Tibial nerve (tissue), 4 donors: Measurements from ENCODE around the gene ARMH1.
A peak's percentile ranks its signal among the peaks of the same experiment; 100 is the strongest.

Source experiments
- EP300 ChIP-seq, 2 donors: sonication (generic); formaldehyde crosslinking; IDR thresholded peaks; one replicate each; pipeline ENCODE4 v1.6.1; 2017; ENCODE audit warnings: antibody characterized with exemption in 2 of 2, mild to moderate bottlenecking in 1 of 2
- TF ChIP-seq, protein P1 (sequence below), 5 experiments: fragments of 200-600 bp in 3 of 5; fragments of 450-650 bp in 2 of 5; sonication (generic) in 3 of 5; IDR thresholded peaks; one replicate each; pipeline ENCODE4 v1.5.1; 2016 to 2019; ENCODE audit warnings: antibody characterized with exemption in 5 of 5, mild to moderate bottlenecking in 3 of 5, moderate library complexity in 2 of 5

DNA sequence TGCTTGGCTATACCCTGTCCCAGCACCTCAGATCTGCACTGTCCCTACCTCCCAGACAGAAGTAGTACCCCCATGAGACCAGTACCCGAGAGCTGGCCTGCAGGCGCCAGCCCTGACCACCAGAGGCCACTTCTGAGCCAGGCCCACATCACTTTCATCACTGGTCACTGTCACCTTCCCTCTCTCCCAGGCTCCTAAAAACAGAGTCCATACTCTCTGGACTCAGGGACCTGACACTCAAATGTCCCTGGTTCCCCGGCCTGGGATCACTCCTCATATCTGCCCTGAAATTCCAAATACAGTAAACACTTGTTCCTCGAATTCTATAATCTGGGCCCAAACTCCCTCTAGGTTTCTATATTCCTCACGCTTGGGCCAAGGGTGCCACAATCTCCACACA is 18.9 kb upstream of the ARMH1 start:
- no peak for TF ChIP-seq EP300 (IDR thresholded peaks at IDR 0.05)
- TF ChIP-seq, protein P1, sequence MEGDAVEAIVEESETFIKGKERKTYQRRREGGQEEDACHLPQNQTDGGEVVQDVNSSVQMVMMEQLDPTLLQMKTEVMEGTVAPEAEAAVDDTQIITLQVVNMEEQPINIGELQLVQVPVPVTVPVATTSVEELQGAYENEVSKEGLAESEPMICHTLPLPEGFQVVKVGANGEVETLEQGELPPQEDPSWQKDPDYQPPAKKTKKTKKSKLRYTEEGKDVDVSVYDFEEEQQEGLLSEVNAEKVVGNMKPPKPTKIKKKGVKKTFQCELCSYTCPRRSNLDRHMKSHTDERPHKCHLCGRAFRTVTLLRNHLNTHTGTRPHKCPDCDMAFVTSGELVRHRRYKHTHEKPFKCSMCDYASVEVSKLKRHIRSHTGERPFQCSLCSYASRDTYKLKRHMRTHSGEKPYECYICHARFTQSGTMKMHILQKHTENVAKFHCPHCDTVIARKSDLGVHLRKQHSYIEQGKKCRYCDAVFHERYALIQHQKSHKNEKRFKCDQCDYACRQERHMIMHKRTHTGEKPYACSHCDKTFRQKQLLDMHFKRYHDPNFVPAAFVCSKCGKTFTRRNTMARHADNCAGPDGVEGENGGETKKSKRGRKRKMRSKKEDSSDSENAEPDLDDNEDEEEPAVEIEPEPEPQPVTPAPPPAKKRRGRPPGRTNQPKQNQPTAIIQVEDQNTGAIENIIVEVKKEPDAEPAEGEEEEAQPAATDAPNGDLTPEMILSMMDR (IDR thresholded peaks at IDR 0.05), result peak; percentile 40 to 50 (median 48)
